HepG2 (cell line): ENCODE results near the gene USP19. TPM values are rescaled to one million over a fixed set of nuclear protein-coding genes. Genes with fewer than 3 reads are reported as not detected.
A peak's percentile ranks its signal among the peaks of the same experiment; 100 is the strongest.

Experiments used
- HHEX ChIP-seq: IDR thresholded peaks from 2 replicates; pipeline ENCODE4 v1.6.1; 2016; ENCODE audit warnings: control low read depth
- HMGA1 ChIP-seq: sonication (generic); formaldehyde crosslinking; conservative IDR thresholded peaks from 2 replicates; pipeline ENCODE4 v1.4.0; 2020; ENCODE audit warnings: missing genetic modification reagents
- HNRNPH1 ChIP-seq: fragments of 200-400 bp; formaldehyde crosslinking; optimal IDR thresholded peaks from 2 replicates; pipeline ENCODE3; 2017; ENCODE audit warnings: mild to moderate bottlenecking, low read depth, low read length
- KMT2A ChIP-seq: sonication (generic); formaldehyde crosslinking; IDR thresholded peaks from 2 replicates; pipeline ENCODE4 v1.4.0; 2020; ENCODE audit warnings: missing genetic modification reagents
- MIER2 ChIP-seq: IDR thresholded peaks from 2 replicates; pipeline ENCODE4 v1.6.1; 2016; ENCODE audit warnings: missing biosample characterization, missing genetic modification reagents
- NCOA5 ChIP-seq: sonication (generic); formaldehyde crosslinking; IDR thresholded peaks from 2 replicates; pipeline ENCODE4 v1.4.0; 2020; ENCODE audit warnings: missing genetic modification reagents
- NR2C2 ChIP-seq: sonication (generic); formaldehyde crosslinking; IDR thresholded peaks from 2 replicates; pipeline ENCODE4 v1.4.0; 2020; ENCODE audit warnings: missing genetic modification reagents, mild to moderate bottlenecking, moderate library complexity, borderline replicate concordance
- PHB2 ChIP-seq: fragments of 450-650 bp; IDR thresholded peaks from 2 replicates; pipeline ENCODE4 v1.6.1; 2018; ENCODE audit not compliant: partially characterized antibody
- PHF20 ChIP-seq: sonication (generic); formaldehyde crosslinking; IDR thresholded peaks from 2 replicates; pipeline ENCODE4 v1.5.0; 2020; ENCODE audit warnings: mild to moderate bottlenecking, missing genetic modification reagents
- PLRG1 ChIP-seq: fragments of 450-650 bp; conservative IDR thresholded peaks from 2 replicates; pipeline ENCODE4 v1.6.1; 2016
- POLR2AphosphoS2 ChIP-seq: IDR thresholded peaks from 2 replicates; pipeline ENCODE4 v1.6.1; 2011; ENCODE audit warnings: low read depth, low read length, improper control_type of control experiment
- REPIN1 ChIP-seq: sonication (generic); formaldehyde crosslinking; IDR thresholded peaks from 2 replicates; pipeline ENCODE4 v1.8.0; 2022; ENCODE audit warnings: missing genetic modification reagents, low read depth, mild to moderate bottlenecking, borderline replicate concordance
- SAFB2 ChIP-seq: sonication (generic); formaldehyde crosslinking; IDR thresholded peaks from 2 replicates; pipeline ENCODE4 v1.5.1; 2020; ENCODE audit warnings: missing genetic modification reagents, low read depth, mild to moderate bottlenecking, borderline replicate concordance
- SCMH1 ChIP-seq: sonication (generic); formaldehyde crosslinking; IDR thresholded peaks from 2 replicates; pipeline ENCODE4 v1.9.0; 2021; ENCODE audit warnings: missing genetic modification reagents, mild to moderate bottlenecking, borderline replicate concordance
- SIN3B ChIP-seq: fragments of 150-350 bp; IDR thresholded peaks from 2 replicates; pipeline ENCODE4 v1.6.1; 2014; ENCODE audit warnings: low read length
- THYN1 ChIP-seq: sonication (generic); formaldehyde crosslinking; IDR thresholded peaks from 2 replicates; pipeline ENCODE4 v1.8.1; 2023; ENCODE audit warnings: low read depth, mild to moderate bottlenecking, moderate library complexity, missing genetic modification reagents, borderline replicate concordance
- TOPORS ChIP-seq: sonication (generic); formaldehyde crosslinking; IDR thresholded peaks from 2 replicates; pipeline ENCODE4 v1.8.0; 2023; ENCODE audit warnings: mild to moderate bottlenecking, missing genetic modification reagents
- XBP1 ChIP-seq: sonication (generic); formaldehyde crosslinking; IDR thresholded peaks from 2 replicates; pipeline ENCODE4 v1.5.0; 2020; ENCODE audit warnings: missing genetic modification reagents
- YEATS2 ChIP-seq: sonication (generic); formaldehyde crosslinking; IDR thresholded peaks from 2 replicates; pipeline ENCODE4 v1.4.0; 2020; ENCODE audit warnings: missing genetic modification reagents, borderline replicate concordance
- ZBTB38 ChIP-seq: sonication (generic); formaldehyde crosslinking; IDR thresholded peaks from 2 replicates; pipeline ENCODE4 v1.5.1; 2020; ENCODE audit warnings: mild to moderate bottlenecking, missing genetic modification reagents
- ZNF263 ChIP-seq: sonication (generic); formaldehyde crosslinking; IDR thresholded peaks from 2 replicates; pipeline ENCODE4 v1.4.0; 2020; ENCODE audit warnings: missing genetic modification reagents
- ZNF317 ChIP-seq: sonication (generic); formaldehyde crosslinking; IDR thresholded peaks from 2 replicates; pipeline ENCODE4 v1.5.0; 2020; ENCODE audit warnings: mild to moderate bottlenecking, missing genetic modification reagents
- ZNF335 ChIP-seq: sonication (generic); formaldehyde crosslinking; IDR thresholded peaks from 2 replicates; pipeline ENCODE4 v1.4.0; 2020; ENCODE audit warnings: missing genetic modification reagents
- ZNF644 ChIP-seq: IDR thresholded peaks from 2 replicates; pipeline ENCODE4 v1.6.1; 2016; ENCODE audit warnings: low read depth
- ZNF792 ChIP-seq: IDR thresholded peaks from 2 replicates; pipeline ENCODE4 v1.6.1; 2016
- ZSCAN25 ChIP-seq: sonication (generic); formaldehyde crosslinking; IDR thresholded peaks from 2 replicates; pipeline ENCODE4 v1.8.0; 2022; ENCODE audit warnings: mild to moderate bottlenecking, missing genetic modification reagents
- polyA plus RNA-seq, 8 experiments: library from polyadenylated mRNA; depleted of rRNA in 3 of 8; stranded (reverse) in 7 of 8; unstranded in 1 of 8; fragments of >200 nt; fragmentation: Illumina TruSeq in 4 of 8; extraction: Trizol in 4 of 8; gene quantifications; 2 replicates each; pipeline versions ENCODE4 v1.2.1 to v1.2.3, GENCODE V29; 2011 to 2016; ENCODE audit warnings: low read depth in 4 of 8, missing spikeins in 1 of 8, mixed read lengths in 1 of 8; ENCODE audit not compliant: insufficient read depth in 1 of 8
- total RNA-seq, 5 experiments: library from RNA; depleted of rRNA; stranded (reverse); fragments of >200 nt; fragmentation: Illumina TruSeq; extraction: Trizol; gene quantifications; 2 replicates each; pipeline ENCODE4 v1.2.3, GENCODE V29; 2016; ENCODE audit warnings: low read depth in 1 of 5
- TF ChIP-seq, protein P1 (sequence below): sonication (generic); formaldehyde crosslinking; IDR thresholded peaks from 2 replicates; pipeline ENCODE4 v1.4.0; 2020; ENCODE audit warnings: low read depth, missing genetic modification reagents
- TF ChIP-seq, protein P2 (sequence below): IDR thresholded peaks from 2 replicates; pipeline ENCODE4 v1.6.1; 2016; ENCODE audit warnings: low read depth, borderline replicate concordance

Gene USP19
- total and polyA plus RNA-seq, 2 of the 13 experiments (the other 11 are each of a cell fraction or from before 2014, with no cell fraction given) = 28.3 to 31.7 TPM

DNA sequence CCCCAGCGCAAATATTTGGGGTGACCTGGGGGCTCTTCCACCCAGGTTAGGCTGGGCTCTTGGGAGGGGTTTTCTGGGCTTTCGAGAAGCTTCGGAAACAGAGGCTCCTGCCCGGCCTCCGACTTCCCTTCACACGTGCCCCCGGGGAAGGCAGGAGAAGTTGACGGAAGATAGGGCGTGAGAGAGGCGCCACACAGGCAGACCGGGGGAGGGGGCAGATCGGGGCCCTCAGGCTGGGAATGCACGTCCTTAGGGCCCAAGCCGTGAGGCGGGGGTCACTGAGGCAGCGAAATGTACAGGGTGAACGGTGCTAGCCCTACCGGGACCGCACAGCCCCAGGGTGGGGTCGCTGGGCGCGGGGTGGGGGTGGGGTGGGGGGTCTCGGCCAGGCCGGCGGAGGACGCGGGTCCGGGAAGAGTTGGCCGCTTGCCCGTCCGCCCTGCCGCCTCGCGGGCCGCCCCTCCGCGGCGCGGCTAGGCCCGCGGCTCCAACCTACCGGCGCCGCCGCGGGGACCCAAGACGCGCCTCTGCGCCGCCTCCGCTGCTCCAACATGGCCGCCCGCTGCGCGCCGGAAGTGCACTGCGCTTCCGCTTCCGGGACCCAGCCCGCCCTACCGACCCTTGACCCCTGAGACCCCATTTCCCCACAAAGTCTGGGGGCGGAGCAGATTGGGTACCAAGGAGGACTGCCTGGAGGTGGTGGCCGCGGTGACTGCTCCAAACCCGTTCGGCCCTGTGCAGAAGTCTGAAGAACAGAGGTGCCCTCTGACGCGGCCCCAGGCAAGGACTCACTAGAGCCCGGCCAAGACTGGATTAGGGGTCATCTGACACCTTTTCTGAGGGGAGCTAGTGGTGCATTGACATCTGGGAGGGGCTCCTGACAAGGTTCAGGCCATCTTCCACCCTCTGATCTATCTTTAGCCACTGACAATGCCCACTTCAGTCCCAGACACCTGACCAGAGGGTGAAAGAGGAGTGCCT is 45.4 kb upstream of the USP19 start, which contains the start of gene CCDC71 (continued):
- no peak for TF ChIP-seq HMGA1
- no peak for TF ChIP-seq ZNF263 (CRISPR knock-in tag)
- peak; percentile 94 for TF ChIP-seq PHF20 (CRISPR knock-in tag)
- no peak for TF ChIP-seq NCOA5 (CRISPR knock-in tag)
- TF ChIP-seq PLRG1 = no peak
- TF ChIP-seq ZSCAN25 (CRISPR knock-in tag) = no peak
- peak; percentile 62; the same call in 1 of the 2 replicates for TF ChIP-seq YEATS2 (CRISPR knock-in tag)
- no peak for TF ChIP-seq MIER2 (CRISPR knock-in tag)
- no peak for TF ChIP-seq ZNF335
- TF ChIP-seq SAFB2 = no peak
- no peak for TF ChIP-seq HHEX (CRISPR knock-in tag)
- TF ChIP-seq PHB2 = no peak
- TF ChIP-seq, protein P1, sequence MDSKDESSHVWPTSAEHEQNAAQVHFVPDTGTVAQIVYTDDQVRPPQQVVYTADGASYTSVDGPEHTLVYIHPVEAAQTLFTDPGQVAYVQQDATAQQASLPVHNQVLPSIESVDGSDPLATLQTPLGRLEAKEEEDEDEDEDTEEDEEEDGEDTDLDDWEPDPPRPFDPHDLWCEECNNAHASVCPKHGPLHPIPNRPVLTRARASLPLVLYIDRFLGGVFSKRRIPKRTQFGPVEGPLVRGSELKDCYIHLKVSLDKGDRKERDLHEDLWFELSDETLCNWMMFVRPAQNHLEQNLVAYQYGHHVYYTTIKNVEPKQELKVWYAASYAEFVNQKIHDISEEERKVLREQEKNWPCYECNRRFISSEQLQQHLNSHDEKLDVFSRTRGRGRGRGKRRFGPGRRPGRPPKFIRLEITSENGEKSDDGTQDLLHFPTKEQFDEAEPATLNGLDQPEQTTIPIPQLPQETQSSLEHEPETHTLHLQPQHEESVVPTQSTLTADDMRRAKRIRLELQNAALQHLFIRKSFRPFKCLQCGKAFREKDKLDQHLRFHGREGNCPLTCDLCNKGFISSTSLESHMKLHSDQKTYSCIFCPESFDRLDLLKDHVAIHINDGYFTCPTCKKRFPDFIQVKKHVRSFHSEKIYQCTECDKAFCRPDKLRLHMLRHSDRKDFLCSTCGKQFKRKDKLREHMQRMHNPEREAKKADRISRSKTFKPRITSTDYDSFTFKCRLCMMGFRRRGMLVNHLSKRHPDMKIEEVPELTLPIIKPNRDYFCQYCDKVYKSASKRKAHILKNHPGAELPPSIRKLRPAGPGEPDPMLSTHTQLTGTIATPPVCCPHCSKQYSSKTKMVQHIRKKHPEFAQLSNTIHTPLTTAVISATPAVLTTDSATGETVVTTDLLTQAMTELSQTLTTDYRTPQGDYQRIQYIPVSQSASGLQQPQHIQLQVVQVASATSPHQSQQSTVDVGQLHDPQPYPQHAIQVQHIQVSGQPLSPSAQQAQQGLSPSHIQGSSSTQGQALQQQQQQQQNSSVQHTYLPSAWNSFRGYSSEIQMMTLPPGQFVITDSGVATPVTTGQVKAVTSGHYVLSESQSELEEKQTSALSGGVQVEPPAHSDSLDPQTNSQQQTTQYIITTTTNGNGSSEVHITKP (CRISPR knock-in tag) = no peak
- no peak for TF ChIP-seq SCMH1 (CRISPR knock-in tag)
- TF ChIP-seq ZNF792 (CRISPR knock-in tag) = no peak
- TF ChIP-seq REPIN1 (CRISPR knock-in tag) = no peak
- no peak for TF ChIP-seq HNRNPH1
- peak; percentile 99 for TF ChIP-seq NR2C2 (CRISPR knock-in tag)
- no peak for TF ChIP-seq SIN3B
- no peak for TF ChIP-seq POLR2AphosphoS2
- no peak for TF ChIP-seq ZBTB38
- TF ChIP-seq, protein P2, sequence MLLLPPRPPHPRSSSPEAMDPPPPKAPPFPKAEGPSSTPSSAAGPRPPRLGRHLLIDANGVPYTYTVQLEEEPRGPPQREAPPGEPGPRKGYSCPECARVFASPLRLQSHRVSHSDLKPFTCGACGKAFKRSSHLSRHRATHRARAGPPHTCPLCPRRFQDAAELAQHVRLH (CRISPR knock-in tag) = peak; percentile 31; the same call in 1 of the 2 replicates
- no peak for TF ChIP-seq XBP1 (CRISPR knock-in tag)
- TF ChIP-seq ZNF317 (CRISPR knock-in tag) = no peak
- no peak; the same call in 1 of the 2 replicates for TF ChIP-seq KMT2A (CRISPR knock-in tag)
- no peak for TF ChIP-seq ZNF644 (CRISPR knock-in tag)
- TF ChIP-seq TOPORS (CRISPR knock-in tag) = no peak
- no peak for TF ChIP-seq THYN1 (CRISPR knock-in tag)
